Stimulated activated effector memory CD8-positive, alpha-beta T cell treated with anti-CD3 and anti-CD28 coated beads, Interleukin-12 subunit alpha, Interleukin-12 subunit beta, amount 100 ng/mL, for 72 hours (primary cell): Measurements from ENCODE around the gene POMZP3.
"Not testable (repeated sequence)": the region's sequence is repeated elsewhere in the genome, so short reads cannot be mapped to it uniquely, and the experiment has no call there.

ENCODE experiments used
- ATAC-seq: fragments of 150-1000 bp; cut with Tn5 transposase; 2 replicates; pipeline ENCODE4 v1.10.0; 2021
- DNase-seq, 2 donors: peaks; one replicate each; pipeline ENCODE4 v3.0.0; 2021 to 2022; ENCODE audit warnings: low spot score in 2 of 2
- H3K27ac Mint-ChIP-seq: one replicate; pipeline ENCODE4 v1.8.0; 2022; ENCODE audit warnings: mild to moderate bottlenecking, mixed read lengths
- H3K36me3 Mint-ChIP-seq: one replicate; pipeline ENCODE4 v1.8.0; 2022; ENCODE audit warnings: mild to moderate bottlenecking, mixed read lengths
- H3K4me1 Mint-ChIP-seq: one replicate; pipeline ENCODE4 v1.8.0; 2022; ENCODE audit warnings: mixed read lengths
- H3K4me3 Mint-ChIP-seq: one replicate; pipeline ENCODE4 v1.8.0; 2022; ENCODE audit warnings: mild to moderate bottlenecking, mixed read lengths
- H3K9me3 Mint-ChIP-seq: one replicate; pipeline ENCODE4 v1.8.0; 2022; ENCODE audit warnings: mixed read lengths

Gene POMZP3

DNA sequence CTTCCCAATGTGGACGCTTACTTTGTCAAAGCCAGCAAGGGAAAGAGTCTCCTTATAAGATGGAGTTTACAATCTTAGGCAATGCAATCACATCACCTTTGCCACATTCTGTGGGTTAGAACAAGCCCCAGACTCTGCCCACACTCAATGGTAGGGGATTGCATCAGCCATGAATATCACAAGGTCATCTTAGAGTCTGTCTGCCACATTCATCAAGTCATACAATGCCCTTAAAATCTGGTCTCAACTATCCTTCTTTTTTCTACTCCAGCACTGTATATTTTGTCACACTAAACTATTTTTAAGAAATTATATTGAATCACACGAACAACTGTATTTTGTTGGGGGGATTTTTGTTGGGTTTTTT lies 27.0 kb downstream of the POMZP3 start:
- not testable (repeated sequence) for H3K4me3 Mint-ChIP-seq
- peak overlapping the region; percentile 60 for H3K27ac Mint-ChIP-seq
- H3K36me3 Mint-ChIP-seq, result peaks cover 19% of the 10 kb centered on the region

DNA sequence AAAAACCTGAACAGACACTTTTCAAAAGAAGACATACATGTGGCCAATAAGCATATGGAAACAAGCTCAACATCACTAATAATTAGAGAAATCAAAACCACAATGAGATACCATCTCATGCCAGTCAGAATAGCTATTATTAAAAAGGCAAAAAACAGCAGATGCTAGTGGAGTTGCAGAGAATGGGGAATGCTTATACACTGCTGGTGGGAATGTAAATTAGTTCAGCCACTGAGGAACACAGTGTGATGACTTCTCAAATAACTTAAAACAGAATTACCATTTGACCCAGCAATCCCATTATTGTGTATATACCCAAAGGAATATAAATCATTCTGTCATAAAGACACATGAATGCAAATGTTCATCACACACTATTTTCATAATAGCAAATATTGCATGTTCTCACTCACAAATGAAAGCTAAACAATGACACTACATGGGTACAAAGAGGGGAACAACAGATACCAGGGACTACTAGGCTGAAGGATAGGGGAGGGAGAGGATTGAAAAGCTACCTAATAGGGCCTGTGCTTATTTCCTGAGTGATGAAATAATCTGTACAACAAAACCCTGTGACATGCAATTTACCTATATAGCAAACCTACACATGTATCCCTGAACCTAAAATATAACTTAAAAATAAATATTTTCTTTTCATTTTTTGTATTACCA lies 28.4 kb downstream of the POMZP3 start:
- peaks cover 29% of the 10 kb centered on the region for H3K4me1 Mint-ChIP-seq
- H3K9me3 Mint-ChIP-seq, H3K4me3 Mint-ChIP-seq, DNase-seq, ATAC-seq: not testable (repeated sequence)
- H3K36me3 Mint-ChIP-seq, result peaks cover 17% of the 10 kb centered on the region
- H3K27ac Mint-ChIP-seq, result peak overlapping the region; percentile 46

More for the DNA sequence above, 27.0 kb downstream of the POMZP3 start:
- peaks cover 29% of the 10 kb centered on the region for H3K4me1 Mint-ChIP-seq
- H3K9me3 Mint-ChIP-seq, DNase-seq: not testable (repeated sequence)
- peak; percentile 94 for ATAC-seq

DNA sequence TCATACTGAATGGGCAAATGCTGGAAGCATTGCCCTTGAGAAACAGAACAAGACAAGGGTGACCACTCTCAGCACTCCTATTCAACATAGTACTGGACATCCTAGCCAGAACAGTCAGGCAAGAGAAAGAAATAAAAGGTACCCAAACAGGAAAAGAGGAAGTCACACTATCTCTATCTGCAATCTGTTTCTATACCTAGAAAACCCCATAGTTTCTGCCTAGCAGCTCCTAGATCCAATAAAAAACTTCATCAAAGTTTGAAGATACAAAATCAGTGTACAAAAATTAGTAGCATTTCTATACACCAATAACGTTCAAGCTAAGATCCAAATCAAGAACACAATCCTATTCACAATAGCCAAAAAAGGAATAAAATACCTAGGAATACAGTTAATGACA lies 29.8 kb downstream of the POMZP3 start:
- not testable (repeated sequence) for DNase-seq, H3K4me3 Mint-ChIP-seq, ATAC-seq, H3K27ac Mint-ChIP-seq, H3K9me3 Mint-ChIP-seq, H3K36me3 Mint-ChIP-seq
- H3K4me1 Mint-ChIP-seq, result peaks cover 29% of the 10 kb centered on the region

DNA sequence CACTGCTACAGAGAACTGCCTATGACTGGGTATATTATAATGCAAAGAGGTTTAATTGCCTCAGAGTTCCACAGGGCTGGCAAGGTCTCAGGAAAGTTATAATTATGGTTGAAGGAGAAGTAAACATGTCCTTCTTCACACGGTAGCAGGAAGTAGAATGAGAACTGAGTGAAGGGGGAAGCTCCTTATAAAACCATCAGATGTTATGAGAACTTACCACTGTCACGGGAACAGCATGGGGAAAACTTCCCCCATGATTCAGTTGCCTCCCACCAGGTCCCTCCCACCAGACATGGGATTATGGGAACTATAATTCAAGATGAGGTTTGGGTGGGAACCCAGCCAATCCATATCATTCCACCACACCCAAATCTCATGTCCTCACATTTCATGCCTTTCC lies 34.4 kb downstream of the POMZP3 start:
- not testable (repeated sequence) for DNase-seq, H3K36me3 Mint-ChIP-seq, H3K4me3 Mint-ChIP-seq, H3K27ac Mint-ChIP-seq, H3K9me3 Mint-ChIP-seq, ATAC-seq
- H3K4me1 Mint-ChIP-seq, result peaks cover 21% of the 10 kb centered on the region

DNA sequence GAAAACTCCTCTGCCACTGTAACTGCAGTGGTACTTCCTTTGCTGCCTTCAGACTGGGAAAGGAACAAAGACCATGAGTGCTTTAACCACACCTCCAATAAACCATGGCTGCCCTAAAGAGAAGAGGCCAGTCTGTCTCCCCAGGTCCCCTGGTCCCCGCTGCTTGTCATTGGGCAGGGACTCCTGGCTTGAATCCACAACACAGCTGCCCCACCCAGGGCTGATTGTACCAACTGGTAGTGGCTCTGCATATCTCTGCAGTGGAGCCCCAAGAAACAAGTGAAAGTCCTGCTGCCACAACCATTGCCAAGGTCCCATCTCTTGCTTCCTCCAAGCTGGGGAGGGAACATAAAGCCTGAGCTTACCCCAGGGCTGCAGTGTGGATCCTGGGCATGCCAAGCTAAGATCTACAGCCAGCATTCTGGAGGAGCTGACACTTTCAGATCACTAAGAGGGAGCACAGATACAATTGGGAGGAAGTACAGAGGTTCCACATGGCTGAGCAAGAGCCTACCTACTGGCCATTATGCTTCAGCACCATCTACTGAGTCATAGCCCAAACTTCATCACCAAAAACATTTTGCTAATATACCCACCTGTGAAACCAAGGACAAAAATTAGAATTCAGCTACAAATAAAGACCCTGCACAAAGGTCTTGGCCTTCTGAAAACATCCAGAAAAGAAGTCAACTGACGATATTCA lies 35.3 kb downstream of the POMZP3 start:
- H3K4me1 Mint-ChIP-seq, result peaks cover 31% of the 10 kb centered on the region
- not testable (repeated sequence) for H3K27ac Mint-ChIP-seq, H3K9me3 Mint-ChIP-seq, H3K4me3 Mint-ChIP-seq, DNase-seq, ATAC-seq, H3K36me3 Mint-ChIP-seq

DNA sequence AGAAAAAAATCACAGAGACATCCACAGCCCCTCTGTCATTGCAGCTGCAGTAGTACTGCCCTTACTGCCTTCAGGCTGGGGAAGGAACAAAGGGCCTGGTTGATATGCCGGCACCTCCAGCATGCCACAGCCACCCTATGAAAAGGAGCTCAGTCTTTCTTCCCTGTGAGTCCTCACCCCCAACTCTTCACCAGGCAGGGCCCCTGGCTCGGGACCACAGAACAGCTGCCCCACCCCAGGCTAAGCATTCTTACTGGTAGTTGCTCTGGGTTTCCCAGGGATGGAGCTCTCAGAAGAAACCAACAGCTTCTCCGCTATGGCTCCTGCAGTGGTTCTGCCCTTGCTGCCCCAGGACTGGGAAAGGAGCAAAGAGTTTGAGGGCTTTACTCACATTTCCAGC lies 36.0 kb downstream of the POMZP3 start:
- DNase-seq, H3K36me3 Mint-ChIP-seq, H3K27ac Mint-ChIP-seq, H3K4me3 Mint-ChIP-seq, ATAC-seq, H3K9me3 Mint-ChIP-seq: not testable (repeated sequence)
- H3K4me1 Mint-ChIP-seq, result peaks cover 34% of the 10 kb centered on the region

DNA sequence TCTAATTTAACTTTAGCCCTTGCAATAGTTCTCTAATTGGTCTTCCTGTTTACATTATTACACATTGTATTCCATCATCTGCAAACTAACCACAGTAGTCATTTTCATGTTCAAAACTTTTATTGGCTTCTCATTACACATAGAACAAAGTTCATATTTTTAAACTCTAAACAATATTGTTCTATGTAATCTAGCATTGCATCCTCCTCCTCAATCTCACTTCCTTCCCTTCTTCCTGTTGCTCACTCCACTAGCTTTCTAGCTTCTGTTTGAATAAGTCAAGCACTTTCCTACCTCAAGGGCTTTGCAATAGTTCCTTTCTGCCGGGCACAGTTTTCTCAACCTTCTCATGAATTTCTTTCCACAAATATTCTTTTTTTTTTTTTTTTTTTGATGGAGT lies 38.5 kb downstream of the POMZP3 start:
- H3K9me3 Mint-ChIP-seq, H3K4me3 Mint-ChIP-seq, DNase-seq, ATAC-seq: not testable (repeated sequence)
- Mint-ChIP-seq H3K27ac (peak overlapping the region; percentile 23), H3K36me3 (peaks cover 20% of the 10 kb centered on the region), H3K4me1 (peaks cover 34% of the 10 kb centered on the region)

DNA sequence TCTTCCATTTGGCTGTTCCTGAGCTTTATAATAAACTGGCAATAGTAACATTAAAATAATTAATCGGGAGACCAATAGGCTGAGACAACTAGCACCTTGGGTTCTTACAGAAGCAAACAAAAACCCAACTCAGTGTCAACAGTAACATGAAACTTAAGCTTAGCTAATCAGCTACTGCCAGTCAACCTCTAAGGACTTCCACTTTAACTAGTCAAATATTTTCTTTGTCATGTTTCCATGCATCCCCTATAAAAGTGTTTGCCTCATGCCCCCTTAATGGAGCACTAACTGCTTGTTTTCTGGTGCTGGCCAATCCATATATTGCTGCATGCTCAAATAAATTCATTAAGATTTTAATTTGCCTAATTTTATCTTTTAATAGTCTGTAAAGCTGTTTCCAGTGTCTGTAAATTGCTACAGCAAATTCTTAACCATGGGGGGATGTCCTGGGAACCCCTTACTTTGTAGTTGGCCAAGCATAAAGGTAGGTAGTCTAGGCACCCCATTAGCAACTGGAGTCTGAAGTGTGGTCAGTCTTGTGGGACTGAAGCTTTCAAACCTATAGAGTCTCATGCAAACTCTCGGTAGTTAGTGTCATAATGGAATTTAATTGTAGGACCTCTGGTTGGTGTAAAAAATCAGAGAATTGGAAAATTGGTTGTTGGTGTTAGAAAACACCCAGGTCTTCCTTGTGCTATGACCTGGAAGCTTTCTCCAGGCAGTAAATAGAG lies 40.3 kb downstream of the POMZP3 start:
- peaks cover 41% of the 10 kb centered on the region for H3K4me1 Mint-ChIP-seq
- not testable (repeated sequence) for DNase-seq, ATAC-seq, H3K9me3 Mint-ChIP-seq, H3K27ac Mint-ChIP-seq, H3K4me3 Mint-ChIP-seq
- peaks cover 26% of the 10 kb centered on the region for H3K36me3 Mint-ChIP-seq

DNA sequence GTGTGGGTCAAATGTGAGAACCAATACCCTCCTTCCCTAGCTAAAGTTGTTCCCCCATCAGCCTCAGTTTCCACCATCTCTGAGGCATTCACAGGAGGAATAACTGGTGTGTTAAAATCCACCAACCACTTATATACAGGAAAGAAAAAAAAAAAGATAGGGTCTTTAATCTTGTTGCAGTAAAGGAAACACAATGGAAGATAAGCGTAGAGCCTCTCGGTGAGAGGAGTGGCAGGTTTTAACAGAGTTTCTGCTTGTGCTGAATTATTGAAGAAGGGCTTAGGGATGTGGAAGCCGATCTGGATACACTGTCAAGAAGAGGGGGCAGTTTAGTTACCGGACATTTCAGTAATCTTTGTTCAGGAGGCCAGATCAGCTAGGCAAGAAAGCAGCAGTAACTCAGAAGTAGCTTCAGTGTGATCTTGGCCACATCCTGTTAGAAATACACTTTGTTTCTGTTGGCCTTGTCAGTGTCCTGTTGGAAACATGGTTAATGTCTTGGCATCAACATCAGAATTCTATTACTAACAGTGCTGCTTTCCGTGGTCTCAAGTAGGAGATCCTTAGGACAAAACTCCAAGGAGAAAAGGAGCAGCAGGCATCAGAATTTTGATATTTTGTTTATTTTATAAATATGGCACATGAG lies 43.3 kb downstream of the POMZP3 start:
- Mint-ChIP-seq H3K36me3 (peaks cover 21% of the 10 kb centered on the region), H3K4me3 (peak overlapping the region; percentile 64), H3K27ac (peak overlapping the region; percentile 93), H3K4me1 (peaks cover 47% of the 10 kb centered on the region)
- not testable (repeated sequence) for DNase-seq, H3K9me3 Mint-ChIP-seq
- ATAC-seq, result peak; percentile 61

DNA sequence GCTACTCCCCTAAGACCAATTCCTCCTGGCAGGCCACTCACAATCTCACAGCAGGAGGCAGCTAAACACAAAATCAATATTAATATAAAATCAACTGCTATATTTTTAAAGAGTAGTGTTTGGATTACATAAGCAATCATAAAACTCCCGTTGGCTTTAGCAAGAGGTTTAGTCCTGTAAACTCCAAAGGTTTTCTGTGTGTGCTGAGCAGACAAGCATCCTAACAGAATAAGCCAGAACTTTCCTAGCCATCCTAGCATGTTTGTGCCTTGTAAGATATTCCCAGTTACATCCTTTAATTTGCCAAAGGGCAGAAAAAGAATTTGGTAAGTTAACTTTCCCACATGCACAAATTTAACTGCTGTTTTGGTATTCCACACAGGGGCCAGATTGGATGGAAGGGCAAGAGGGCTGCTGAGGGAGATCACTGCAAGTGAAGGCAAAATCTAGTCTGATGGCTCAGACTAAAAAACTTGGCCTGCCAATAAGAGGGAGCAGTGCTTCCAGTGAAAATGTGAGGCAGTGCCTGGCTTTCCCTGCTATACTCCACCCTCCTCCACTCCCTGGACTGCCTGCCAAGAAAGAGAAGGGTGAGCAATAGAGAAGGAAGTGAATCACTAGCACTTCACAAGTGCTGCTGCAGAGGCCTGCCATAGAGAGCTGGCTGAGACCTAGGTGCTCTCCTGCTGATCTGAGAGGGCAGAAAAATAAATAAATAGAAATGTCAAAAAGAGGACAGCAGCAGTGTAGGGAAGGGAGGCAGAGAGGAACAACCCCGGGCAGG lies 44.0 kb downstream of the POMZP3 start:
- Mint-ChIP-seq H3K36me3 (peaks cover 21% of the 10 kb centered on the region), H3K27ac (peak overlapping the region; percentile 93), H3K4me1 (peaks cover 41% of the 10 kb centered on the region), H3K4me3 (peak overlapping the region; percentile 64)
- DNase-seq, H3K9me3 Mint-ChIP-seq: not testable (repeated sequence)
- ATAC-seq, result peak; percentile 96

DNA sequence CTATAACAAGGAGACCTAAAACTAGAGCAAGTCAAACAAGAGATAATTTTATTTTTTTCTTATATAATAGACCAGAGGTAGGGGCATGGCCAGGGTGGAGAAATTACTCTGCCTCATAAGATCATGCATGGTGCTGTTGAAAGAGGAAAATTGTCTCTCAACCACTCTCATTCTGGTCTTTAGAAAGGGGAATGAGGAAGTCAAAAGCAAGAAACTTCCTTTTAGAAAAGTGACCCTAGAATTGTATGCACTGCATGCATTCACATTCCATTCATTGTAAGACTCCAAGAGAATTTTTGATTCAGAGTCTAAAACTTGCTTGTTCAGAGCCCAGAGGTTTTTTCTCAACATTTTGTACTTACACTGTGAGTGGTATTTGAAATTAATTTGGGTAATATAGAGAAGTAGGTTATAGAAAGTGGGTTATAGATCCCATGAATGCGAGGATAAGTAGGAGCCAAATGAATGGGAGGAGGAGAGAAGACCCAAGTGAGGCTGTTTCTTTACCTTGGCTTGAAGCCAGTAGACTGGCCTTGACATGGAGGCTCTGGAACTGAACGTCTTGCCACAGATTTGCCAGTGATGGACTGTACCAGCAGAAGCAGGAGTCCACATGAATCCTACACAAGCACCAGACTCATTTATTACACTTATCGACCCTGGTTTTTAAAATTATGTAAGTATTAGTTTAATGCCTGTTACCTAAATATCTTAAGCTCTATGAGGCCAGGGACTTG lies 51.0 kb downstream of the POMZP3 start:
- H3K36me3 Mint-ChIP-seq, result peaks cover 18% of the 10 kb centered on the region
- H3K9me3 Mint-ChIP-seq, H3K27ac Mint-ChIP-seq, H3K4me3 Mint-ChIP-seq, ATAC-seq, DNase-seq: not testable (repeated sequence)
- H3K4me1 Mint-ChIP-seq, result peaks cover 17% of the 10 kb centered on the region

DNA sequence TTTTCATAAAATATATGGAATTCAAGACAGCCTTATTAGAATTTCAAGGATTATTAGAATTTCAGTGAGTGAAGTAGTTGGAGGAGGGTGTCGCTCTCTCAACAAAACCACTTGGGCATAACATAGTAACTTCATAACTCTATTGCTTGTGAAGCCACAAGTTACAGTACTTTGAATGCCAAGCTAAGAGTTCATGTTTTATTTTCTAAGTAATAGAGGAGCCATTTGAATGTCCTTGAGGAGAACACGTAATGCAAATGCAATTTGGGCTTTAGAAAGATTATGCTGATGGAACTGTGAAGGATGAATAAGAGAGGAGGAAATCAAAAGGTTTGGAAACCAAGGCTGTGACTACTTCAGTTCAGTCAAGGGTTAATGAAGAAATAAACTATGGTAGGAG lies 51.6 kb downstream of the POMZP3 start:
- peaks cover 17% of the 10 kb centered on the region for H3K4me1 Mint-ChIP-seq
- not testable (repeated sequence) for H3K27ac Mint-ChIP-seq, H3K9me3 Mint-ChIP-seq, DNase-seq, H3K4me3 Mint-ChIP-seq, ATAC-seq
- peaks cover 21% of the 10 kb centered on the region for H3K36me3 Mint-ChIP-seq

DNA sequence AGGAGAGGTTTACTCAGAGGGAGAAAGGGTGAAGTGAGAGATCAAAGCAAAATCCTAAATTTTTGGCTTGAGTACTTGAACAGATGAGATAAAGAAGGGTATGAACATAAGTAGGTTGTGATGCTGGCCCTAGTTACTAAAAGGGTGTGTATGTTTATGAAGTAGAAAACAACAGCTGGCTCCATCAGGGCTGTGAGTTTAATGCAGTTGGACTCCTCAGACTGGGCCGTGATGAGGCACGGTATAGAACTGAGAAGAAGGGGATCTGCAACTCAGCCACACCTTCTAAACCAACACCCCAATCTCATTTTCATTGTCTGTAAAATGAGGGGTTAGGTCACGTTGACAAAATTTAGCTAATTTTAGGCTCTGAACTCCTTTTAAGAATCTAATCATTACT lies 54.8 kb downstream of the POMZP3 start:
- H3K4me3 Mint-ChIP-seq, H3K9me3 Mint-ChIP-seq, ATAC-seq, DNase-seq: not testable (repeated sequence)
- Mint-ChIP-seq H3K36me3 (peaks cover 32% of the 10 kb centered on the region), H3K4me1 (peaks cover 20% of the 10 kb centered on the region), H3K27ac (peak overlapping the region; percentile 87)

DNA sequence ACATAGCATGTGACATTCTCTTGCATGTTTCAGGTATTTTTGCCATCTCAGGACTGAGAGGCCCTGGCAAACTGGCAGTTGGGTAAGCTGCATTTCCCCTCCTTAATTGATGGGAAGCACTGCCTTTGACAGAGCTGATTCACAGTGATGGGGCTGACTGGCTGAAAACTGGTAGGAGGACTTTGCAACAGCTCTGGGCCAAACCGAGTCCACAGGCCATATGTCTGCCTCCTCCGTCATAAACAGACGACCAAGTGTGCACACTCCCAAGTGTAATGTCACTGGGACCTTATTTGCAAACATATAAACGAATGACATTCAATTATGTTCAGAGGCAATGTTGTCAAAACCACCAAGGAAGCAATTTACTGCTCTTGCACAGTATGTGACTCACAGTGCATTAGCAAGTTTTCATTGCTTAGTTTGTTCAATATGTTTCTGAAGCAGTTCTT lies 56.7 kb downstream of the POMZP3 start:
- DNase-seq, H3K9me3 Mint-ChIP-seq, H3K4me3 Mint-ChIP-seq, H3K27ac Mint-ChIP-seq, ATAC-seq: not testable (repeated sequence)
- H3K36me3 Mint-ChIP-seq, result peaks cover 38% of the 10 kb centered on the region
- peaks cover 27% of the 10 kb centered on the region for H3K4me1 Mint-ChIP-seq
